KMS-11 (cell line): ENCODE measurements around the gene OSBPL1A.
"Not testable (repeated sequence)": the region's sequence is repeated elsewhere in the genome, so short reads cannot be mapped to it uniquely, and the experiment has no call there.

Experiments used
- H2AFZ ChIP-seq: fragments of 200-600 bp; sonication (generic); 2 replicates; pipeline ENCODE4 v1.6.1; 2016; ENCODE audit warnings: antibody characterized with exemption, mixed run types, low read depth
- H3K27ac ChIP-seq: fragments of 200-600 bp; sonication (generic); 2 replicates; pipeline ENCODE4 v1.6.1; 2016; ENCODE audit warnings: mild to moderate bottlenecking, mixed run types
- H3K27me3 ChIP-seq: fragments of 200-600 bp; sonication (generic); 2 replicates; pipeline ENCODE4 v1.6.1; 2017; ENCODE audit warnings: mild to moderate bottlenecking, low read depth, mixed run types, moderate library complexity; ENCODE audit not compliant: insufficient read depth
- H3K36me3 ChIP-seq: fragments of 200-600 bp; sonication (generic); 2 replicates; pipeline ENCODE4 v1.6.1; 2017; ENCODE audit warnings: mild to moderate bottlenecking, mixed run types; ENCODE audit not compliant: insufficient read depth
- H3K4me1 ChIP-seq: fragments of 200-600 bp; sonication (generic); 2 replicates; pipeline ENCODE4 v1.6.1; 2016; ENCODE audit warnings: mild to moderate bottlenecking, low read depth, mixed run types; ENCODE audit not compliant: poor library complexity, severe bottlenecking
- H3K4me2 ChIP-seq: fragments of 200-600 bp; sonication (generic); 2 replicates; pipeline ENCODE4 v1.7.0; 2016; ENCODE audit warnings: mild to moderate bottlenecking, mixed run types
- H3K4me3 ChIP-seq: fragments of 200-600 bp; sonication (generic); IDR thresholded peaks from 2 replicates; pipeline ENCODE4 v1.6.1; 2017; ENCODE audit warnings: low read depth, low read length, mixed read lengths; ENCODE audit not compliant: insufficient read depth
- H3K79me2 ChIP-seq: fragments of 200-600 bp; sonication (generic); 2 replicates; pipeline ENCODE4 v1.6.1; 2016; ENCODE audit warnings: low read depth, mixed run types; ENCODE audit not compliant: insufficient read depth
- H3K9ac ChIP-seq: fragments of 200-600 bp; sonication (generic); 2 replicates; pipeline ENCODE4 v1.6.1; 2016; ENCODE audit warnings: mild to moderate bottlenecking, mixed run types
- H4K20me1 ChIP-seq: fragments of 200-600 bp; sonication (generic); 2 replicates; pipeline ENCODE4 v1.6.1; 2016; ENCODE audit warnings: mild to moderate bottlenecking, mixed run types; ENCODE audit not compliant: insufficient read depth
- CTCF ChIP-seq: fragments of 200-600 bp; sonication (generic); conservative IDR thresholded peaks from 2 replicates; pipeline ENCODE4 v1.6.1; 2017; ENCODE audit warnings: low read depth, mild to moderate bottlenecking, antibody characterized with exemption, low read length, moderate library complexity, mixed read lengths

Gene OSBPL1A

DNA sequence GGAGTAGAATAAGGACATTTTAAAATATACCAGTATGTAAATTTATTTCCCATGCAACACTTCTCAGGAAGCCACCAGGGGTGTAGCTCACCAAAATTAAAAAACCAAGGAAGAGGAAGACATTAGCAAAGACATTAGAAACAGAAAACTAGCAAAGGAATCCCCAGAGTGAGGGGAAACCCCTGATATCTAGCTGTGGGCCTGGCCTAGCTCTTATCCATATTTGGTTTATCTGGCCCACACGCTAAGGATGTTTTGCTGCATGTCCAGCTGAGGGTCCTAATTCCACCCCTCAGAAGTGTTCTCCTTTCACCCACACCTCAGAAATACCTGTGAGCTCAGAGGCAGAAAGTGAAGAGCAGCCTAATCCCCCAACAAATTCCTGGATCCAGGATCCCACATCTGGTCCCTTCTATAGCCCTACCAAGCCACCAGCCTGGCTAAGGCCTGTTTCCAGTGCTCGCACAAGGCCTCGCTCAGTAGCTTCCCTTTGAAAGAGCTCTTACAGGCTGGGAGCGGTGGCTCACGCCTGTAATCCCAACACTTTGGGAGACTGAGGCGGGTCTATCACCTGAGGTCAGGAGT, 17.4 kb downstream of the OSBPL1A start:
- Histone ChIP-seq H2AFZ (no peak overlapping the region), H3K4me3 (no peak overlapping the region), H3K27me3 (no peaks in the 10 kb centered on the region), H3K4me2 (no peak overlapping the region; the same call in 1 of the 2 replicates), H3K36me3 (no peaks in the 10 kb centered on the region), H3K79me2 (no peaks in the 10 kb centered on the region), H3K27ac (no peak overlapping the region), H3K4me1 (peaks cover 22% of the 10 kb centered on the region), H3K9ac (no peak overlapping the region), H4K20me1 (no peaks in the 10 kb centered on the region)
- TF ChIP-seq CTCF, result no peak

GRCh38 chr18:24378598-24378997, 19.0 kb downstream of the OSBPL1A start:
- Histone ChIP-seq H3K4me3 (no peak overlapping the region), H3K4me2 (no peak overlapping the region), H4K20me1 (no peaks in the 10 kb centered on the region), H3K27ac (no peak overlapping the region), H3K27me3 (no peaks in the 10 kb centered on the region), H3K36me3 (no peaks in the 10 kb centered on the region), H2AFZ (no peak overlapping the region), H3K9ac (no peak overlapping the region), H3K79me2 (no peaks in the 10 kb centered on the region), H3K4me1 (peaks cover 10% of the 10 kb centered on the region)
- no peak for TF ChIP-seq CTCF

DNA sequence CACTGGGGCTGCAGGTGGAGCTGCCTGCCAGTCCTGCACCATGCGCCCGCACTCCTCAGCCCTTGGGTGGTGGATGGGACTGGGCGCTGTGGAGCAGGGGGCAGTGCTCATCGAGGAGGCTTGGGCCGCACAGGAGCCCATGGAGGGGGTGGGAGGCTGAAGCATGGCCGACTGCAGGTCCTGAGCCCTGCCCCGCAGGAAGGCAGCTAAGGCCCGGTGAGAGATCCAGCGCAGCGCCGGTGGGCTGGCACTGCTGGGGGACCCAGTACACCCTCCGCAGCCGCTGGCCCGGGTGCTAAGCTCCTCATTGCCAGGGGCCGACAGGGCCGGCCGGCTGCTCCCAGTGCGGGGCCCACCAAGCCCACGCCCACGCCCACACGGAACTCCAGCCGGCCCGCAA, 21.1 kb downstream of the OSBPL1A start:
- not testable (repeated sequence) for H3K27ac ChIP-seq, H3K4me2 ChIP-seq, H2AFZ ChIP-seq, H3K4me1 ChIP-seq, H4K20me1 ChIP-seq, H3K9ac ChIP-seq, H3K79me2 ChIP-seq, H3K4me3 ChIP-seq, H3K27me3 ChIP-seq, H3K36me3 ChIP-seq

DNA sequence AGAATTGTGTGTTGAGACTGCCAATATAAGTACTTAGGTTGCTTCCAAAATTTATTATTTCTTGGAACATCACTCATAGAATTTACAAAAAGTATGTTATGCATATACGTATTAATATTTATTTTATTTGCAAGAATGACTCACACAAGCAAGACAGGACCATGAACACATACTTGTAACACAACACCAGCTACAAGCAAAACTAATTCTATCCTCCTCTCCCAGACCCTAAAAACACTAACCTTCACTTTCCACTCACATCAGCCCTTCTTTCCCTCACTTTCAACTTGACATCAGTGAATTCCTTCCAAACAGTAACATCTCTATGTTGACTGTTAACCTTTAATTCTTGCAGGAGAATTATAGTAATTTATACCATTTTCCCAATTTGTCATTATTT, 24.3 kb downstream of the OSBPL1A start:
- Histone ChIP-seq H3K79me2 (no peaks in the 10 kb centered on the region), H3K4me2 (no peak overlapping the region), H3K36me3 (no peaks in the 10 kb centered on the region), H3K4me1 (peaks cover 24% of the 10 kb centered on the region), H3K27ac (no peak overlapping the region), H3K9ac (no peak overlapping the region), H2AFZ (no peak overlapping the region), H3K4me3 (no peak overlapping the region), H4K20me1 (no peaks in the 10 kb centered on the region), H3K27me3 (no peaks in the 10 kb centered on the region)
- TF ChIP-seq CTCF, result no peak

GRCh38 chr18:24372279-24372872, 25.2 kb downstream of the OSBPL1A start:
- Histone ChIP-seq H3K4me3 (no peak overlapping the region), H3K9ac (no peak overlapping the region), H3K4me1 (peaks cover 24% of the 10 kb centered on the region), H3K27ac (no peak overlapping the region), H2AFZ (no peak overlapping the region), H3K4me2 (no peak overlapping the region), H3K36me3 (no peaks in the 10 kb centered on the region), H3K27me3 (no peaks in the 10 kb centered on the region), H4K20me1 (no peaks in the 10 kb centered on the region), H3K79me2 (no peaks in the 10 kb centered on the region)
- no peak for TF ChIP-seq CTCF
